H1 (cell line): Measurements from ENCODE around the gene LAMC3. TPM values are rescaled to one million over a fixed set of nuclear protein-coding genes. Genes with fewer than 3 reads are reported as not detected.

Experiments used
- CTCF ChIA-PET: fragments of 300-600 bp; sonication (Branson Sonifier 250); formaldehyde crosslinking; loops from one replicate; lab custom pipeline; 2021; ENCODE audit not compliant: partially characterized antibody; lab: Charles Lee
- POLR2A ChIA-PET: fragments of 300-600 bp; sonication (Branson Sonifier 250); formaldehyde crosslinking; loops from one replicate; lab custom pipeline; 2021; ENCODE audit warnings: inconsistent platforms; ENCODE audit not compliant: partially characterized antibody; lab: Charles Lee
- DNase-seq, 2 experiments: peaks; one replicate each; pipeline versions ENCODE4 v3.0.0 to v3.0.0-alpha.2; 2010 to 2022; ENCODE audit warnings: low spot score in 2 of 2, low read depth in 1 of 2, mixed read lengths in 1 of 2
- FAIRE-seq: peaks from 2 replicates; lab custom pipeline; 2011; peaks lifted over from hg19 to GRCh38; lab: Jason Lieb, UNC
- H2AFZ ChIP-seq: 2 replicates; pipeline ENCODE4 v1.8.1; 2012; ENCODE audit warnings: low read length, inconsistent platforms
- H2AK5ac ChIP-seq: 2 replicates; pipeline ENCODE4 v1.6.1; 2013; ENCODE audit warnings: low read depth, low read length
- H2BK120ac ChIP-seq: replicated peaks from 2 replicates; pipeline ENCODE3; 2013; ENCODE audit warnings: low read depth, low read length, inconsistent platforms
- H2BK12ac ChIP-seq: 2 replicates; pipeline ENCODE4 v1.6.1; 2013; ENCODE audit warnings: low read depth, low read length
- H2BK15ac ChIP-seq: 2 replicates; pipeline ENCODE4 v1.6.1; 2013; ENCODE audit warnings: low read length
- H2BK20ac ChIP-seq: 2 replicates; pipeline ENCODE4 v1.6.1; 2013; ENCODE audit warnings: low read length
- H2BK5ac ChIP-seq: 2 replicates; pipeline ENCODE4 v1.6.1; 2013; ENCODE audit warnings: low read depth, low read length
- H3K14ac ChIP-seq: 2 replicates; pipeline ENCODE4 v1.6.1; 2013; ENCODE audit warnings: inconsistent platforms; ENCODE audit not compliant: insufficient read length
- H3K18ac ChIP-seq: 2 replicates; pipeline ENCODE4 v1.6.1; 2013; ENCODE audit warnings: low read length; ENCODE audit errors: extremely low read depth
- H3K23ac ChIP-seq: 2 replicates; pipeline ENCODE4 v1.6.1; 2013; ENCODE audit warnings: inconsistent platforms; ENCODE audit not compliant: insufficient read length
- H3K23me2 ChIP-seq: 2 replicates; pipeline ENCODE4 v1.6.1; 2013; ENCODE audit warnings: low read depth, low read length
- H3K27ac ChIP-seq: 2 replicates; pipeline ENCODE4 v1.6.1; 2011; ENCODE audit warnings: low read depth, low read length, inconsistent platforms
- H3K27me3 ChIP-seq, 4 experiments: replicated peaks in 1 of 4; 1 replicate in 1 of 4; 2 replicates in 3 of 4; pipeline versions ENCODE4 v1.6.1 to v1.8.1; 2011 to 2013; ENCODE audit warnings: low read length in 3 of 4, mild to moderate bottlenecking in 3 of 4, inconsistent platforms in 2 of 4, mixed read lengths in 2 of 4, moderate library complexity in 1 of 4; ENCODE audit not compliant: control insufficient read depth in 3 of 4, insufficient read depth in 3 of 4; ENCODE audit errors: extremely low read depth in 1 of 4
- H3K36me3 ChIP-seq, 4 experiments: 2 replicates each; pipeline versions ENCODE4 v1.6.1 to v1.8.1; 2011 to 2013; ENCODE audit warnings: mild to moderate bottlenecking in 4 of 4, low read length in 3 of 4, moderate library complexity in 2 of 4, control low read depth in 1 of 4, inconsistent platforms in 1 of 4; ENCODE audit not compliant: insufficient read depth in 4 of 4, control insufficient read depth in 2 of 4
- H3K4ac ChIP-seq: replicated peaks from 2 replicates; pipeline ENCODE3; 2013; ENCODE audit warnings: low read length, low read depth, mixed read lengths, inconsistent platforms; ENCODE audit not compliant: insufficient read length
- H3K4me1 ChIP-seq, 4 experiments: replicated peaks in 1 of 4; 1 replicate in 1 of 4; 2 replicates in 3 of 4; pipeline versions ENCODE4 v1.6.1 to v1.8.1; 2011 to 2013; ENCODE audit warnings: low read length in 3 of 4, inconsistent platforms in 2 of 4, mixed read lengths in 1 of 4; ENCODE audit not compliant: insufficient read depth in 4 of 4, control insufficient read depth in 3 of 4
- H3K4me2 ChIP-seq, 2 experiments: 2 replicates each; pipeline versions ENCODE4 v1.6.1 to v1.8.1; 2011 to 2013; ENCODE audit warnings: low read depth in 2 of 2, low read length in 2 of 2, control low read depth in 1 of 2, inconsistent platforms in 1 of 2, mild to moderate bottlenecking in 1 of 2; ENCODE audit not compliant: insufficient read depth in 1 of 2
- H3K4me3 ChIP-seq, 4 experiments: fragments of 200-600, 300-600 bp in 1 of 4; sonication (generic), shearing (Covaris generic), sonication (Bioruptor Twin) in 1 of 4; 2 replicates each; pipeline versions ENCODE4 v1.5.1 to v1.8.1; 2011 to 2016; ENCODE audit warnings: low read length in 4 of 4, low read depth in 3 of 4, control low read depth in 2 of 4, inconsistent platforms in 2 of 4, mild to moderate bottlenecking in 2 of 4, mixed read lengths in 1 of 4, moderate library complexity in 1 of 4; ENCODE audit not compliant: insufficient read depth in 2 of 4; ENCODE audit errors: extremely low read depth in 1 of 4
- H3K56ac ChIP-seq: replicated peaks from 2 replicates; pipeline ENCODE3; 2013; ENCODE audit warnings: low read depth, mild to moderate bottlenecking, mixed read lengths, low read length, inconsistent platforms; ENCODE audit not compliant: insufficient read length
- H3K79me1 ChIP-seq: 2 replicates; pipeline ENCODE4 v1.6.1; 2013; ENCODE audit warnings: low read depth, low read length, control low read depth
- H3K79me2 ChIP-seq, 2 experiments: 2 replicates each; pipeline versions ENCODE4 v1.6.1 to v1.8.1; 2012 to 2013; ENCODE audit warnings: low read length in 2 of 2, mild to moderate bottlenecking in 2 of 2, inconsistent platforms in 1 of 2; ENCODE audit not compliant: insufficient read depth in 2 of 2, control insufficient read depth in 1 of 2
- H3K9ac ChIP-seq, 4 experiments: replicated peaks in 1 of 4; 1 replicate in 1 of 4; 2 replicates in 3 of 4; pipeline versions ENCODE4 v1.6.1 to v1.8.1; 2011 to 2013; ENCODE audit warnings: low read depth in 3 of 4, low read length in 3 of 4, control low read depth in 2 of 4, mild to moderate bottlenecking in 2 of 4, moderate library complexity in 2 of 4, inconsistent platforms in 1 of 4; ENCODE audit errors: extremely low read depth in 1 of 4
- H3K9me3 ChIP-seq, 2 experiments: 2 replicates each; pipeline versions ENCODE4 v1.6.1 to v1.8.1; 2012 to 2013; ENCODE audit warnings: mild to moderate bottlenecking in 2 of 2, moderate library complexity in 2 of 2, control low read depth in 1 of 2, inconsistent platforms in 1 of 2, low read depth in 1 of 2, low read length in 1 of 2, mixed read lengths in 1 of 2; ENCODE audit not compliant: insufficient read depth in 2 of 2
- H4K20me1 ChIP-seq, 2 experiments: replicated peaks in 1 of 2; 2 replicates each; pipeline versions ENCODE3 to v1.8.1; 2011 to 2013; ENCODE audit warnings: inconsistent platforms in 2 of 2, low read length in 2 of 2, mild to moderate bottlenecking in 1 of 2; ENCODE audit not compliant: insufficient read depth in 2 of 2, control insufficient read depth in 1 of 2
- H4K5ac ChIP-seq: 2 replicates; pipeline ENCODE4 v1.6.1; 2013; ENCODE audit warnings: low read length, low read depth, mixed read lengths, inconsistent platforms; ENCODE audit not compliant: insufficient read length
- H4K8ac ChIP-seq: 2 replicates; pipeline ENCODE4 v1.8.0; 2013; ENCODE audit warnings: mild to moderate bottlenecking, moderate library complexity, low read length, inconsistent platforms; ENCODE audit not compliant: insufficient read depth; ENCODE audit errors: extremely low read depth
- H4K91ac ChIP-seq: replicated peaks from 2 replicates; pipeline ENCODE3; 2013; ENCODE audit warnings: low read length, mixed read lengths, inconsistent platforms; ENCODE audit not compliant: insufficient read length
- ASH2L ChIP-seq: fragments of 200-600, 300-600 bp; sonication (generic); IDR thresholded peaks from one replicate; pipeline ENCODE4 v1.7.1; 2017; ENCODE audit warnings: low read length
- BRCA1 ChIP-seq: IDR thresholded peaks from 2 replicates; pipeline ENCODE4 v1.6.1; 2012; ENCODE audit warnings: low read depth, low read length, improper control_type of control experiment
- CREB1 ChIP-seq: IDR thresholded peaks from 2 replicates; pipeline ENCODE4 v1.6.1; 2012; ENCODE audit warnings: inconsistent platforms
- EGR1 ChIP-seq: IDR thresholded peaks from 2 replicates; pipeline ENCODE4 v1.6.1; 2011; ENCODE audit warnings: low read depth, low read length, borderline replicate concordance
- EP300 ChIP-seq, 2 experiments: IDR thresholded peaks; 1 replicate in 1 of 2; 2 replicates in 1 of 2; pipeline ENCODE4 v1.6.1; 2011 to 2012; ENCODE audit warnings: low read depth in 2 of 2, low read length in 2 of 2, mild to moderate bottlenecking in 2 of 2, borderline replicate concordance in 1 of 2, inconsistent platforms in 1 of 2, moderate library complexity in 1 of 2
- GTF2F1 ChIP-seq: IDR thresholded peaks from 2 replicates; pipeline ENCODE4 v1.6.1; 2012; ENCODE audit warnings: low read depth, low read length, improper control_type of control experiment, borderline replicate concordance
- KDM5A ChIP-seq: fragments of 200-600 bp; IDR thresholded peaks from 2 replicates; pipeline ENCODE4 v1.7.1; 2012; ENCODE audit warnings: mild to moderate bottlenecking, low read length, inconsistent platforms, mixed read lengths
- MAFK ChIP-seq: IDR thresholded peaks from 2 replicates; pipeline ENCODE4 v1.6.1; 2012; ENCODE audit warnings: low read depth, mild to moderate bottlenecking, improper control_type of control experiment, low read length
- NRF1 ChIP-seq: IDR thresholded peaks from 2 replicates; pipeline ENCODE4 v1.6.1; 2011; ENCODE audit warnings: mild to moderate bottlenecking, low read depth, low read length, improper control_type of control experiment
- PHF8 ChIP-seq: fragments of 200-600 bp; sonication (generic); conservative IDR thresholded peaks from 2 replicates; pipeline ENCODE4 v1.7.1; 2012; ENCODE audit warnings: low read depth, mild to moderate bottlenecking, inconsistent platforms, low read length, moderate library complexity
- POLR2AphosphoS5 ChIP-seq: IDR thresholded peaks from 2 replicates; pipeline ENCODE4 v1.6.1; 2011; ENCODE audit warnings: low read depth, low read length
- SIX5 ChIP-seq: IDR thresholded peaks from 2 replicates; pipeline ENCODE4 v1.6.1; 2011; ENCODE audit warnings: mild to moderate bottlenecking, low read depth, low read length
- SP2 ChIP-seq: IDR thresholded peaks from 2 replicates; pipeline ENCODE4 v1.6.1; 2012; ENCODE audit warnings: mild to moderate bottlenecking, low read length, inconsistent platforms
- TAF7 ChIP-seq: optimal IDR thresholded peaks from 2 replicates; pipeline ENCODE3; 2011; ENCODE audit warnings: low read depth, mild to moderate bottlenecking, inconsistent platforms, low read length, moderate library complexity, borderline replicate concordance
- TBP ChIP-seq: IDR thresholded peaks from 2 replicates; pipeline ENCODE4 v1.6.1; 2011; ENCODE audit warnings: low read depth, low read length, improper control_type of control experiment
- WGBS, 2 experiments: shearing (Covaris generic) in 1 of 2; methylation state at CpG; one replicate each; pipeline versions ENCODE4 v1.1.6 to v1.1.7; 2013 to 2015; ENCODE audit warnings: low lambda C conversion rate in 2 of 2, mixed read lengths in 2 of 2, inconsistent platforms in 1 of 2, low coverage in 1 of 2, missing lambda C conversion rate in 1 of 2; ENCODE audit not compliant: insufficient replicate concordance in 2 of 2, insufficient coverage in 1 of 2, insufficient read length in 1 of 2; ENCODE audit errors: extremely low coverage in 1 of 2, missing lambda C conversion rate in 1 of 2; 5-methylcytosine and 5-hydroxymethylcytosine counted together
- polyA plus RNA-seq, 7 experiments: library from polyadenylated mRNA; depleted of rRNA in 3 of 7; stranded (reverse) in 5 of 7; unstranded in 2 of 7; fragments of >200 nt in 5 of 7; fragments of 200-250 nt in 2 of 7; gene quantifications; 1 replicate in 5 of 7; 2 replicates in 1 of 7; 4 replicates in 1 of 7; pipeline versions ENCODE4 v1.2.1 to v1.2.3, GENCODE V29; 2011 to 2013; ENCODE audit warnings: missing spikeins in 2 of 7, mixed read lengths in 2 of 7
- total RNA-seq: library from RNA; stranded (reverse); fragmentation: NEBNext Ultra II Directional; extraction: Animal tissue kit (Norgen Biotek cat#: 25700); gene quantifications from 2 replicates; pipeline ENCODE4 v1.2.1, GENCODE V29; 2021

Gene LAMC3
- total and polyA plus RNA-seq, 2 of the 8 experiments (the other 6 are each of a cell fraction or from before 2014, with no cell fraction given): 9.3 to 12.3 TPM

DNA sequence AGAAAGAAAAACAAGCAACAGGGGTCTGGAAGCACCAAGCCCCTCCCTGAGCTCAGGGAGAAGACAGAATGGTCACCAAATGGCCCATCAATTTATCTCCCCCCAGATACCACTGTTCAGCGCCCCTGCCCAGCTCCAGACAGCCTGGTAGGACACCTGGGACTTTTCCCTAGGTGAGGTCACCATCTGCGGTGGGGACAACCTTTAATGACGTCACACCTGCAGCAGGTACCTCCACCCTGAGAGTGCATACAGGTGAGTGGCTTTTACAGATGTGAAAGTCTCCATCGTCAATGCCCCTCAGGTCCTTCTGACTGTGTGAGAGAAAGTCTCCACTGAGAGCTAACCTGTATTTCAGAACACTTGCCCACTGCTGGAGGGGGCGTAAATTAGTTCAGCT lies 34.3 kb upstream of the LAMC3 start:
- Histone ChIP-seq H2AFZ (no peak overlapping the region), H4K20me1 (no peaks in the 10 kb centered on the region), H4K91ac (no peak overlapping the region), H3K36me3 (no peaks in the 10 kb centered on the region), H2BK15ac (no peak overlapping the region), H3K27ac (no peak overlapping the region), H2BK20ac (no peak overlapping the region), H3K14ac (no peak overlapping the region), H3K4me2 (no peak overlapping the region), H2AK5ac (no peak overlapping the region), H2BK12ac (no peak overlapping the region), H3K4ac (no peak overlapping the region), H4K8ac (no peak overlapping the region), H3K9ac (no peak overlapping the region), H3K23me2 (peaks cover 4% of the 10 kb centered on the region; the same call in 1 of the 2 replicates), H2BK5ac (no peak overlapping the region), H3K4me3 (no peak overlapping the region), H3K79me2 (no peaks in the 10 kb centered on the region), H3K4me1 (peaks cover 0 to 3% (median 0%) of the 10 kb centered on the region in 4 experiments; a peak in 1 of 7 replicates), H3K79me1 (no peaks in the 10 kb centered on the region), H3K27me3 (no peaks in the 10 kb centered on the region; a peak in 1 of 7 replicates), H3K9me3 (no peaks in the 10 kb centered on the region), H3K18ac (no peak overlapping the region), H3K23ac (no peak overlapping the region), H2BK120ac (no peak overlapping the region), H3K56ac (no peak overlapping the region), H4K5ac (no peak overlapping the region)
- POLR2A ChIA-PET: no interaction called here
- FAIRE-seq: no peak
- WGBS, 2 experiments: 87% methylated on average over 5 of the region's 5 CpGs; no CpG with 5 or more reads in 1 of the 2 experiments
- no peak for DNase-seq
- CTCF ChIA-PET: interaction anchor here (0.6 to 3.3 kb wide), 7 partner anchors 11 to 291 kb away, joined by 3 to 17 read pairs (median 6); no protein-coding TSS in a partner anchor
- TF ChIP-seq EGR1: no peak
- TF ChIP-seq SIX5: no peak
- TF ChIP-seq GTF2F1: no peak
- TF ChIP-seq TAF7: no peak
- TF ChIP-seq MAFK: no peak
- TF ChIP-seq BRCA1: no peak
- TF ChIP-seq SP2: no peak
- TF ChIP-seq EP300 (IDR thresholded peaks at IDR 0.05; ENCODE audit: borderline replicate concordance in 1 of 2, low read depth in 2 of 2, low read length in 2 of 2): no peak
- TF ChIP-seq TBP: no peak
- no peak for TF ChIP-seq PHF8
- no peak for TF ChIP-seq KDM5A
- no peak for TF ChIP-seq POLR2AphosphoS5
- TF ChIP-seq ASH2L: no peak
- no peak for TF ChIP-seq NRF1
- no peak for TF ChIP-seq CREB1
